Stimulated activated CD4-positive, alpha-beta T cell treated with anti-CD3 and anti-CD28 coated beads, Interleukin-12 subunit alpha, Interleukin-12 subunit beta, amount 100 ng/mL, for 4 hours (primary cell): Measurements from ENCODE around the gene ZNF648.
"Not testable (repeated sequence)": the region's sequence is repeated elsewhere in the genome, so short reads cannot be mapped to it uniquely, and the experiment has no call there.

ENCODE experiments used
- DNase-seq: peaks from one replicate; pipeline ENCODE4 v3.0.0-alpha.2; 2020

Gene ZNF648

GRCh38 chr1:182010800-182011370, 50.6 kb downstream of the ZNF648 start:
- DNase-seq = not testable (repeated sequence)

- DNase-seq = not testable (repeated sequence)
Observed at GRCh38 chr1:182005398-182005797, 56.1 kb downstream of the ZNF648 start.

- DNase-seq = no peak
Observed at GRCh38 chr1:182004601-182005000, 56.9 kb downstream of the ZNF648 start.
